ENCODE data around the gene HTR5A. TPM values are rescaled to one million over a fixed set of nuclear protein-coding genes. Genes with fewer than 3 reads are reported as not detected.

HTR5A gene
- total and polyA plus RNA-seq, 2 experiments from 2014 or later = not detected

GRCh38 chr7:155054761-155055160 lies 15.4 kb upstream of the HTR5A start:
- ATAC-seq (no peak), DNase-seq (ENCODE audit: low spot score) (no peak)
- H3K27ac ChIP-seq (ENCODE audit: low read depth) = no peak overlapping the region
- H2AFZ ChIP-seq = no peak overlapping the region
- no peak overlapping the region for H3K4me3 ChIP-seq
- Mint-ChIP-seq H3K27me3 (ENCODE audit: insufficient read depth, low read depth, poor library complexity) (no peaks in the 10 kb centered on the region), H3K27ac (no peak overlapping the region), H3K36me3 (ENCODE audit: low read depth) (no peaks in the 10 kb centered on the region), H3K4me1 (no peaks in the 10 kb centered on the region), H3K9me3 (no peaks in the 10 kb centered on the region), H3K4me3 (no peak overlapping the region)
- H4K20me1 ChIP-seq (replicated peaks; ENCODE audit: insufficient read depth) = no peaks in the 10 kb centered on the region
- no peaks in the 10 kb centered on the region for H3K9me2 ChIP-seq (ENCODE audit: insufficient read depth)
- H3F3A ChIP-seq (replicated peaks; ENCODE audit: low read depth) = no peaks in the 10 kb centered on the region
- no peaks in the 10 kb centered on the region for H3K4me1 ChIP-seq (ENCODE audit: insufficient read depth)
- no peak overlapping the region for H3K4me2 ChIP-seq
- TF ChIP-seq JUNB (IDR thresholded peaks at IDR 0.05; ENCODE audit: unreplicated experiment) = no peak
- no peak for TF ChIP-seq ZNF114 (CRISPR knock-in tag; IDR thresholded peaks at IDR 0.05)
- no peak for TF ChIP-seq EZH2phosphoT487 (IDR thresholded peaks at IDR 0.05; ENCODE audit: unreplicated experiment)
- no peak for TF ChIP-seq STAT1 (IDR thresholded peaks at IDR 0.05; ENCODE audit: unreplicated experiment)
- no peak for TF ChIP-seq POLR2AphosphoS5 (IDR thresholded peaks at IDR 0.05; ENCODE audit: low read depth)
- no peaks in the 10 kb centered on the region for H3K36me3 ChIP-seq (ENCODE audit: insufficient read depth)
- no peaks in the 10 kb centered on the region for H3K79me2 ChIP-seq (replicated peaks; ENCODE audit: insufficient read depth)
- H3K27me3 ChIP-seq (ENCODE audit: insufficient read depth) = no peaks in the 10 kb centered on the region

GRCh38 chr7:155057076-155057475 lies 13.0 kb upstream of the HTR5A start:
- no peaks in the 10 kb centered on the region for H3K27me3 ChIP-seq (ENCODE audit: insufficient read depth)
- Mint-ChIP-seq H3K27ac (no peak overlapping the region), H3K27me3 (ENCODE audit: insufficient read depth, low read depth, poor library complexity) (no peaks in the 10 kb centered on the region), H3K36me3 (ENCODE audit: low read depth) (no peaks in the 10 kb centered on the region), H3K4me1 (no peaks in the 10 kb centered on the region), H3K4me3 (no peak overlapping the region), H3K9me3 (no peaks in the 10 kb centered on the region; the same call in 2 of the 3 replicates)
- no peaks in the 10 kb centered on the region for H3F3A ChIP-seq (replicated peaks; ENCODE audit: low read depth)
- DNase-seq (ENCODE audit: low spot score) (no peak), ATAC-seq (no peak)
- no peaks in the 10 kb centered on the region for H4K20me1 ChIP-seq (replicated peaks; ENCODE audit: insufficient read depth)
- no peaks in the 10 kb centered on the region for H3K9me2 ChIP-seq (ENCODE audit: insufficient read depth)
- no peaks in the 10 kb centered on the region for H3K36me3 ChIP-seq (ENCODE audit: insufficient read depth)
- H3K27ac ChIP-seq (ENCODE audit: low read depth) = no peak overlapping the region
- no peaks in the 10 kb centered on the region for H3K4me1 ChIP-seq (ENCODE audit: insufficient read depth)
- H3K4me2 ChIP-seq = no peak overlapping the region
- no peak overlapping the region for H2AFZ ChIP-seq
- H3K79me2 ChIP-seq (replicated peaks; ENCODE audit: insufficient read depth) = no peaks in the 10 kb centered on the region
- no peak overlapping the region for H3K4me3 ChIP-seq
- TF ChIP-seq JUNB (IDR thresholded peaks at IDR 0.05; ENCODE audit: unreplicated experiment) = no peak
- no peak for TF ChIP-seq ZNF114 (CRISPR knock-in tag; IDR thresholded peaks at IDR 0.05)
- no peak for TF ChIP-seq REST (IDR thresholded peaks at IDR 0.05; ENCODE audit: unreplicated experiment)
- no peak for TF ChIP-seq EZH2phosphoT487 (IDR thresholded peaks at IDR 0.05; ENCODE audit: unreplicated experiment)
- TF ChIP-seq ETS1 (IDR thresholded peaks at IDR 0.05) = no peak
- no peak for TF ChIP-seq ZNF331 (CRISPR knock-in tag; IDR thresholded peaks at IDR 0.05; ENCODE audit: low read depth)
- no peak for TF ChIP-seq CREB1 (CRISPR knock-in tag; IDR thresholded peaks at IDR 0.05; ENCODE audit: low read depth)
- no peak for TF ChIP-seq ZNF462 (CRISPR knock-in tag; IDR thresholded peaks at IDR 0.05)
- no peak for TF ChIP-seq NANOG (IDR thresholded peaks at IDR 0.05; ENCODE audit: borderline replicate concordance)
- no peak for TF ChIP-seq POLR2AphosphoS5 (IDR thresholded peaks at IDR 0.05; ENCODE audit: low read depth)

Measured in GM23338 (cell line).